Neuron (in vitro differentiated cells): ENCODE measurements around the gene LCE6A.

Experiments used
- H2AFZ ChIP-seq: one replicate; pipeline ENCODE4 v1.6.1; 2013; ENCODE audit warnings: low read depth, mild to moderate bottlenecking, inconsistent platforms, low read length, moderate library complexity
- H3K27me3 ChIP-seq: one replicate; pipeline ENCODE4 v1.6.1; 2013; ENCODE audit warnings: low read length; ENCODE audit not compliant: insufficient read depth
- H3K36me3 ChIP-seq: one replicate; pipeline ENCODE4 v1.6.1; 2013; ENCODE audit warnings: low read length; ENCODE audit not compliant: insufficient read depth
- H3K4me1 ChIP-seq: one replicate; pipeline ENCODE4 v1.6.1; 2013; ENCODE audit warnings: low read length; ENCODE audit not compliant: insufficient read depth
- H3K4me3 ChIP-seq: 2 replicates; pipeline ENCODE4 v1.5.1; 2013; ENCODE audit warnings: mild to moderate bottlenecking, low read length, moderate library complexity
- H3K9me3 ChIP-seq: one replicate; pipeline ENCODE4 v1.6.1; 2013; ENCODE audit warnings: low read length

Gene LCE6A

GRCh38 chr1:152842556-152842955 lies at the start of gene LCE6A:
TSS of gene LCE6A (plus strand) at chr1:152842856. CDS start at chr1:152843521, 665 bp downstream.
- H3K9me3 ChIP-seq = no peaks in the 10 kb centered on the region
- H3K4me3 ChIP-seq = no peak within 1 kb of the TSS
- H2AFZ ChIP-seq = no peak within 1 kb of the TSS
- H3K27me3 ChIP-seq = no peaks in the 10 kb centered on the region
- H3K36me3 ChIP-seq = no peaks in the 10 kb centered on the region
- no peaks in the 10 kb centered on the region for H3K4me1 ChIP-seq

GRCh38 chr1:152795686-152796085 lies 47.0 kb upstream of the LCE6A start:
- no peaks in the 10 kb centered on the region for H3K27me3 ChIP-seq
- no peaks in the 10 kb centered on the region for H3K4me1 ChIP-seq
- no peaks in the 10 kb centered on the region for H3K36me3 ChIP-seq
- no peaks in the 10 kb centered on the region for H3K9me3 ChIP-seq
- H2AFZ ChIP-seq = no peak overlapping the region
- H3K4me3 ChIP-seq = no peak overlapping the region

GRCh38 chr1:152796421-152796820 lies 46.2 kb upstream of the LCE6A start, which contains the start of gene LCE1D:
TSS of gene LCE1D (plus strand) at chr1:152796721. CDS start at chr1:152797795, 1,074 bp downstream.
- H3K4me3 ChIP-seq = no peak within 1 kb of the TSS
- no peaks in the 10 kb centered on the region for H3K36me3 ChIP-seq
- no peaks in the 10 kb centered on the region for H3K9me3 ChIP-seq
- no peak within 1 kb of the TSS for H2AFZ ChIP-seq
- H3K4me1 ChIP-seq = no peaks in the 10 kb centered on the region
- no peaks in the 10 kb centered on the region for H3K27me3 ChIP-seq

DNA sequence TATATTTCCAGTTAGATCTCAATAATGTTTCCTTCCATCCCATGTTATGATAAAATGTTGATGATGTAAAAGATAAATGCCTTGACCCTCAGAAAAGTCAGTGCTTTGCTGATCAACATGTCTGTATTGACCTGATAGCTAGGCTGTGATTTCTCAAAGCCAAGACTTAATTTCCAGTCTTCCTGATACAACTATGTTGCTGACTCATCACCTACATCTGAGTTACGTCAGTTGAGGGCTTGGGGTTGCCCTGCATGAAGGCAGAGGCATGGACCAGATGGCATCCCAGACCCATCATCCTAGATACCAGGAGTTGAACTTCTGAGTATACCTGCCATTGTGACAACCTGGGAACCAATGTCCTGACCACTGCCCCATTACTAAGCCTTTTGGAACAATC lies 41.3 kb upstream of the LCE6A start:
- no peaks in the 10 kb centered on the region for H3K4me1 ChIP-seq
- no peaks in the 10 kb centered on the region for H3K9me3 ChIP-seq
- H3K27me3 ChIP-seq = no peaks in the 10 kb centered on the region
- no peak overlapping the region for H2AFZ ChIP-seq
- no peak overlapping the region for H3K4me3 ChIP-seq
- no peaks in the 10 kb centered on the region for H3K36me3 ChIP-seq

- Histone ChIP-seq H3K4me1 (no peaks in the 10 kb centered on the region), H3K27me3 (no peaks in the 10 kb centered on the region), H3K4me3 (no peak within 1 kb of the TSS), H3K36me3 (no peaks in the 10 kb centered on the region), H2AFZ (no peak within 1 kb of the TSS), H3K9me3 (no peaks in the 10 kb centered on the region)
These were observed 36.1 kb upstream of the LCE6A start, which contains the start of gene LCE1C for GRCh38 chr1:152806576-152806975. TSS of gene LCE1C (minus strand) at chr1:152806651. CDS start at chr1:152805478, 1,173 bp downstream.

DNA sequence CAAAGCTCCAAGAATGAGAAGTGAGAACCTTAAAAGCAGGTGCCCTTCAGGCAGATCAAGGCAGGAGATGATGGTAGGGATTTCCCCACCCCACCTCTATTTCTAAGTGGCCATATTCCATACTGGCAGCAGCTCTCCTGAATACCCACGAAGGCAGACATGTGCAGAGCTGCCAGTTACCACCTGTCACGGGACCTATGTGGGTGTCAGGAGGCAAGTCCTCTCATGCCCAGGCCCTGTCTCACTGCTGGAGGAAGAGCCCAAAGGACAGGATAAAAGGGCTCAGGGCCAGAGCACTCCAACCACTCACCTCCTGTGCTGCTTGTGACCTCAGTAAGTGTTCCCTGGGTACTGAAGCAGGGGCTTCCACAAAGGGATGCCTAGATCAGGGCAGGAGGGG lies 31.6 kb upstream of the LCE6A start:
- Histone ChIP-seq H3K36me3 (no peaks in the 10 kb centered on the region), H3K4me1 (no peaks in the 10 kb centered on the region), H3K27me3 (no peaks in the 10 kb centered on the region), H3K9me3 (no peaks in the 10 kb centered on the region), H2AFZ (no peak overlapping the region), H3K4me3 (no peak overlapping the region)

DNA sequence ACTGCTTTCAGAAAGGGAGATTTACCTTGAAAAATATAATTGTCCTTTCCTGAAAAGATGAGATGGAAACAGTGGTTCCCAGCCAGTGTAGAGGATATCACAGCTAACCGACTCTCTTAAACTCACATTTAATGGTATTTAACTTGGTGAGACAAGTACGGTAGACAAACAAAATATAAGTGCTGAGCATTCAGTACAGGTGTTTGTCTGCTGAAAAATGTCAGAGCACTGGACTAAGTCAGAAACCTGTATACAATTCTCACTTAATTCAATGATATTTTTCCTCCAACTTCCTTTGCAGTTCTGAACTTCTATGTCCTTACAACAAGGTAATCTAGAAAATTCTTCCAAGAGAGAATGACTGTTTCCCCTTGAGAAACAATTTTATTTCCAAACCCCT lies 31.0 kb upstream of the LCE6A start, which contains the start of gene LCE1B:
TSS of gene LCE1B (plus strand) at position 301 of the 400 bp plus-strand sequence. CDS start 476 bp downstream, outside the sequence.
- Histone ChIP-seq H2AFZ (no peak within 1 kb of the TSS), H3K4me1 (no peaks in the 10 kb centered on the region), H3K4me3 (no peak within 1 kb of the TSS), H3K27me3 (no peaks in the 10 kb centered on the region), H3K36me3 (no peaks in the 10 kb centered on the region), H3K9me3 (no peaks in the 10 kb centered on the region)

DNA sequence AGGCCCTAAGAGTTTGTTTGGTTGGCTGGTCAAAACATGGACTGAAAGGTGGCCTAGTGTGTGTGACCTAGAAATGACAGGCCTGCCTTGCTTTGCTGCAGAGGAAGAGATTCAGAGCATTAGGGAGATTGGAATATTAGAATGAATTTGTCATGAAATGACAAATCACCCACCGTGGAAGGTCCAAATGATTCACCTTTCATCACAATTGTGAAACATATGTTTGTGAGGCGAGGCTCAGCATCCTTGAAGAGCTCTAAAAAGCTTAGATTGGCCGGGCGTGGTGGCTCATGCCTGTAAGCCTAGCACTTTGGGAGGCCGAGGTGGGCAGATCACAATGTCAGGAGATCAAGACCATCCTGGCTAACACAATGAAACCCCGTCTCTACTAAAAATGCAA lies 25.3 kb upstream of the LCE6A start:
- Histone ChIP-seq H3K4me3 (no peak overlapping the region), H3K36me3 (no peaks in the 10 kb centered on the region), H3K27me3 (no peaks in the 10 kb centered on the region), H2AFZ (no peak overlapping the region), H3K4me1 (no peaks in the 10 kb centered on the region), H3K9me3 (no peaks in the 10 kb centered on the region)

DNA sequence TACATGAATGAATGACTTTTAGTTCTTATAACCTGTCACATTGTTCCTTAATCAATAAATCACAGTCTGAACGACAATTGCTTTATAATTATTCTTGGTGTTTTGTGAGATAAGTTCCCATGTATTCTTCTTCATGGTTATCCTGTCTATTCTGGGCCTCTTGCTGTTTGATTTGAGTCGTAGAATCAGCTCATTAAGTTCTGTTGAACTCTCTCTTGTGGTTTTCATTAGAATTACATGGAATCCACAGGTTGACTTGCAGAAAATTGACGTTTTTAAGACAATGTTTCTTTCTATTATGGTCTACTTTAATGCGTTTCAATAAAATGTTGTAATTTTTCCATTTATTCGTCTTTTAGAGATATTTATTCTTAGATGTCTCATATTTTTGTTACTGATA lies 19.4 kb upstream of the LCE6A start:
- H3K27me3 ChIP-seq = no peaks in the 10 kb centered on the region
- H3K4me3 ChIP-seq = no peak overlapping the region
- H3K4me1 ChIP-seq = no peaks in the 10 kb centered on the region
- no peaks in the 10 kb centered on the region for H3K36me3 ChIP-seq
- no peak overlapping the region for H2AFZ ChIP-seq
- H3K9me3 ChIP-seq = no peaks in the 10 kb centered on the region

DNA sequence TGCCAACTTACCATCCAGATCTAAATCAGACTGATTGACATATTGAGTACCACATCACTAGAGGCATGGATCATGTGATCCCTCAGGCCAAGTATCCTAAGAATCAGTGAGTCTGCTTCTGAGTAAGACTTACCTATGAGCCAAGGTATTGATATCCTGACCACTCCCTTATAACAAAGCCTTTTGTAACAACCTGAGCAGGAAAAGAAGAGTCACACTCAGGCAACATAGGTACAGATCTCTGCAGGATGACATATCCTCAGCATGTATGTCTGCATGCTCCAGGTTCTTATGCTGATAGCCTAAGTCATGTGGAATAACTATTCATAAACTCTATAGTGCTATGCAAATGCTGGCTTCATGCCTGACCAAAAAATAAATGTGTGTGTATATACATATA lies 17.7 kb upstream of the LCE6A start:
- no peaks in the 10 kb centered on the region for H3K36me3 ChIP-seq
- no peaks in the 10 kb centered on the region for H3K9me3 ChIP-seq
- H3K4me3 ChIP-seq = no peak overlapping the region
- no peak overlapping the region for H2AFZ ChIP-seq
- H3K27me3 ChIP-seq = no peaks in the 10 kb centered on the region
- no peaks in the 10 kb centered on the region for H3K4me1 ChIP-seq

DNA sequence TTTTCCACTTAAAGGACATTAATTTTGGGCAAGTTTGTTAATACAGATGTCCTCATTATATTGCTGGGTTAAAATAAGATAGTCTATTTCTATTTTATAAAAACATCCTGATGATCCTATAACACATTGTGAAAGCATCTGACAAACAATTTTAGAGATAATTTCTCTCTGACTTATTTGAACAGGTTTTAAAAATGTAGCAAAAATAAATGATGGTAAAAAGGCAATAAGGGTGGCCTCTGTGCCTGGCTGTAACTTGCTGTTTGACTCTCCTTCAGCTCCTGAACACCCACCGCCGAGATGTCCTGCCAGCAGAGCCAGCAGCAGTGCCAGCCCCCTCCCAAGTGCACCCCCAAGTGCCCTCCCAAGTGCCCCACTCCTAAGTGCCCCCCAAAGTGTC lies 15.5 kb upstream of the LCE6A start, which contains the start of gene LCE1A:
TSS of gene LCE1A (plus strand) at position 301 of the 400 bp plus-strand sequence. CDS start at position 301, 0 bp downstream.
- no peak within 1 kb of the TSS for H3K4me3 ChIP-seq
- no peak within 1 kb of the TSS for H2AFZ ChIP-seq
- H3K9me3 ChIP-seq = no peaks in the 10 kb centered on the region
- no peaks in the 10 kb centered on the region for H3K36me3 ChIP-seq
- no peaks in the 10 kb centered on the region for H3K4me1 ChIP-seq
- H3K27me3 ChIP-seq = no peaks in the 10 kb centered on the region

DNA sequence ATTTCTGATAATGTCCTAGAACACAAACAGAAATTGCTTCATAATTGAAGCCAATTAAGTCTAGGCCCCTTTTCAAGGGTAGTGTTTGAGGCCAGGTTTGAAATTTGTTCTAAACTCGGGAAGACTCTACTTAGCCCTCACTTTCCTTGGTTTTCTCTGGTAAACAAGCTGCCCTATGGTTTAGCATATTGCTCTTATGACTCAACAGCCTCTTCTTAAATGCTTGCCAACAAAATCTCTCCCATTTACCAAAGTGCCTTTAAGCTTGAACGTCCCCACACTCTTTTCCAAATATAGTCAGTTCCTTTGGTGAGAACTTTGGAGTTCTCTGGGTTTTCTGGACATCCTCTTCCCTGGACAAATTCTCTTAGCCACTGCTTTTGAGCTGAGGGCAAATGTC lies 5.8 kb upstream of the LCE6A start:
- no peak overlapping the region for H3K4me3 ChIP-seq
- no peaks in the 10 kb centered on the region for H3K27me3 ChIP-seq
- no peaks in the 10 kb centered on the region for H3K4me1 ChIP-seq
- no peaks in the 10 kb centered on the region for H3K9me3 ChIP-seq
- H3K36me3 ChIP-seq = no peaks in the 10 kb centered on the region
- H2AFZ ChIP-seq = no peak overlapping the region

DNA sequence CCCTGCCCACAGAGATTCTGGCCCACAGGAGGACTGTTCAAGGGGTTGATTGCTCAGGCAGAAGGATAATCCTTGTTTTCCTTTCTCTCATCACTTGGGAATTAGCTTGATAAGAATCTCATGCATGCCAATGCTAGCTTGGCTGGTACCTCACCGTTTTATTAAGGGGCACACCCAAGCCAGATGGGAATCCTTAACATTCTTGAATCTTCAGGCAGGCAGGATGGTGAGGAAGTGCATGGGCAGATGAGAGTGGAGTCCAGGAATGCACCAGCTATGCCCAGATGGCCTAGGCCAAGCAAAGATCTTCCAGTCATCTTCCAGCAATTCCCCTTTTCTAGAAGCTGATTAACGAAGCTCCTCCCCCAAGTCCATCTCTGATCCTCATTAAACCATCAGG lies 13.0 kb downstream of the LCE6A start:
- no peaks in the 10 kb centered on the region for H3K27me3 ChIP-seq
- H3K36me3 ChIP-seq = no peaks in the 10 kb centered on the region
- no peak overlapping the region for H3K4me3 ChIP-seq
- no peaks in the 10 kb centered on the region for H3K4me1 ChIP-seq
- H2AFZ ChIP-seq = no peak overlapping the region
- no peaks in the 10 kb centered on the region for H3K9me3 ChIP-seq

GRCh38 chr1:152858062-152858461 lies 15.4 kb downstream of the LCE6A start:
- no peaks in the 10 kb centered on the region for H3K4me1 ChIP-seq
- no peak overlapping the region for H2AFZ ChIP-seq
- no peak overlapping the region for H3K4me3 ChIP-seq
- H3K9me3 ChIP-seq = no peaks in the 10 kb centered on the region
- no peaks in the 10 kb centered on the region for H3K27me3 ChIP-seq
- H3K36me3 ChIP-seq = no peaks in the 10 kb centered on the region
